Muscle of leg (tissue), 11 donors: ENCODE measurements around the gene PRR32. TPM values are rescaled to one million over a fixed set of nuclear protein-coding genes. Genes with fewer than 3 reads are reported as not detected.

Source experiments
- DNase-seq: peaks from one replicate; pipeline ENCODE4 v3.0.0; 2013
- H3K27ac ChIP-seq: one replicate; pipeline ENCODE4 v1.5.1; 2013; ENCODE audit warnings: mild to moderate bottlenecking, low read length, control low read depth
- H3K27me3 ChIP-seq: one replicate; pipeline ENCODE4 v1.6.1; 2013; ENCODE audit warnings: low read length; ENCODE audit not compliant: control insufficient read depth, insufficient read depth
- H3K36me3 ChIP-seq: one replicate; pipeline ENCODE4 v1.6.1; 2013; ENCODE audit warnings: low read length; ENCODE audit not compliant: control insufficient read depth, insufficient read depth
- H3K4me1 ChIP-seq: one replicate; pipeline ENCODE4 v1.6.1; 2013; ENCODE audit warnings: low read length; ENCODE audit not compliant: control insufficient read depth, insufficient read depth
- H3K4me3 ChIP-seq: one replicate; pipeline ENCODE4 v1.5.1; 2013; ENCODE audit warnings: low read length, control low read depth
- H3K9me3 ChIP-seq: replicated peaks from 2 replicates; pipeline ENCODE4 v1.6.1; 2013; ENCODE audit warnings: low read depth, low read length; ENCODE audit not compliant: control insufficient read depth
- WGBS: methylation state at CpG from one replicate; pipeline ENCODE4 v1.1.5; 2013; ENCODE audit warnings: missing lambda C conversion rate; ENCODE audit not compliant: insufficient coverage; 5-methylcytosine and 5-hydroxymethylcytosine counted together
- polyA plus RNA-seq, 8 donors: library from polyadenylated mRNA; unstranded; fragments of 120-200 nt; gene quantifications; one replicate each; pipeline versions ENCODE4 v1.2.1 to v1.2.3, GENCODE V29; 2013; ENCODE audit warnings: inconsistent platforms in 1 of 8, low replicate concordance in 1 of 8; ENCODE audit not compliant: insufficient read length in 8 of 8, insufficient read depth in 1 of 8
- total RNA-seq: library from RNA; stranded (reverse); fragments of 120-200 nt; gene quantifications from one replicate; pipeline ENCODE4 v1.2.4, GENCODE V29; 2013

PRR32 gene
- total and polyA plus RNA-seq, 9 donors = 95.8 to 273 (median 168) TPM

DNA sequence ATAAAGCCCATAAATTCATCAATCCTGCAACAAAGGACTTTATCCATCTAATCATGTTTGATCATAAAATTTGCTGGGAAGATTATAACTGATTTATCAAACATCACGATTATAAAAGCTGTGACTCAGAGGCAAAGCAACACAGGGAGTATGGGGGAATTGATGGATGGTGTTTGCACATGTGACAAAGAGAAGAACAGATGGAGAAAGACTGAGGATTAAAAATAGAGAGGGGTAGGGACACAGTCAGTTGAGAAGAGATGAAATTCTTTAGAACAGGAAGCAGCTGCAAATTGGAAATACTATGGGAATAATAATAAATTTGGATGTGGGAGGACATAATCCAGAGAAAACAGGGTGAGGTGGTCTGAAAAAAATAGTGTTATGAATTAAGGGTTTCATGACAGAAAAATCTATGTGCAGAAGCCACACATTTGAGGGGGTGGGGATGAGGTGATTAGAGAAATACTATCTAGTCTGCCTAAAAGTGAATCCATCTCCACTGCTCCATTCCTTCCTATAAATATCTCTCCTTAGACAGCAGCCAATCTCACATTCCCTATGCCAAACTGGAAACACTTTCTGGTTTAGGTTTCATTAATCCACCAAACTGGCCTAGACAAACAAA, 6.2 kb downstream of the PRR32 start:
- H3K27ac ChIP-seq = no peak overlapping the region
- no peaks in the 10 kb centered on the region for H3K9me3 ChIP-seq
- 60% methylated on average over 1 of the region's 1 CpG for WGBS
- H3K4me3 ChIP-seq = no peak overlapping the region
- DNase-seq = peak; percentile 24
- H3K4me1 ChIP-seq = no peaks in the 10 kb centered on the region
- H3K36me3 ChIP-seq = no peaks in the 10 kb centered on the region
- no peaks in the 10 kb centered on the region for H3K27me3 ChIP-seq

DNA sequence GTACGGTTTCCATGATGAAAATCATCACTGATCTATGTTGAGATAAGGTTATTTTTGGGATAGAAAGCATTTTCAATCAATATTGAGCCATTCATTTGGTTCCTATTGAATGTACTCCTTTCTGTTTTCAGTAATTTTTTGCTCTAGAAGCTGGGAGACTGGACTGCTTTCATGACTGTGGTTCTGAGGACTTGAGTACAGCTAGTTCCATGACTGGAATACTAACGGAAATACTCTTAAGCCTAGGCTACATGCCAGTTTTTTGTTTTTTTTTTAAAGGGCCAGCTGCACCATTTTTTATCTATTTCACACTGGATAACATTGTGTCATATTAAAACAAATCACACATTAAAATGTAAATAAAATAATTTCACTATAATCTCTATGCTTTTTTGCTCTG, 16.7 kb downstream of the PRR32 start:
- Histone ChIP-seq H3K4me3 (no peak overlapping the region), H3K4me1 (no peaks in the 10 kb centered on the region), H3K27ac (no peak overlapping the region), H3K27me3 (no peaks in the 10 kb centered on the region), H3K36me3 (no peaks in the 10 kb centered on the region), H3K9me3 (no peaks in the 10 kb centered on the region)
- peak; percentile 7 for DNase-seq
- WGBS = no CpG with 5 or more reads among the region's 2 CpGs

DNA sequence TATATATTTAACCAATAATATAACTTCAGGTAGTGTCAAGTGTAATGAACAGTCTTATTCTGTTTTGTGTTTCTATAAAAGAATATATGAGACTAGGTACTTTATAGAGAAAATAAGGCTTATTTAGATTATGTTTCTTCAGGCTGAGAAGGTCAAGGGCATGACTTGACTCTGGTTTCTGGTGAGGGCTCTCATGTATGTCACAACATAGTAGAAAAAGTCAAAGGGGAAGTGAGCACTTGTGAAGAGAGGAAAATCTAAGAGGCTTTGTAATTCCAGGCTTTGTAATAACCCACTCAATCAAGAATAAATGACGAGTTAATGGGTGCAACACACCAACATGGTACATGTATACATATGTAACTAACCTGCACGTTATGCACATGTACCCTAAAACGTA, 27.6 kb downstream of the PRR32 start:
- H3K36me3 ChIP-seq = no peaks in the 10 kb centered on the region
- no peaks in the 10 kb centered on the region for H3K4me1 ChIP-seq
- H3K27ac ChIP-seq = no peak overlapping the region
- no peaks in the 10 kb centered on the region for H3K9me3 ChIP-seq
- H3K27me3 ChIP-seq = no peaks in the 10 kb centered on the region
- no CpG with 5 or more reads among the region's 3 CpGs for WGBS
- no peak for DNase-seq
- no peak overlapping the region for H3K4me3 ChIP-seq

DNA sequence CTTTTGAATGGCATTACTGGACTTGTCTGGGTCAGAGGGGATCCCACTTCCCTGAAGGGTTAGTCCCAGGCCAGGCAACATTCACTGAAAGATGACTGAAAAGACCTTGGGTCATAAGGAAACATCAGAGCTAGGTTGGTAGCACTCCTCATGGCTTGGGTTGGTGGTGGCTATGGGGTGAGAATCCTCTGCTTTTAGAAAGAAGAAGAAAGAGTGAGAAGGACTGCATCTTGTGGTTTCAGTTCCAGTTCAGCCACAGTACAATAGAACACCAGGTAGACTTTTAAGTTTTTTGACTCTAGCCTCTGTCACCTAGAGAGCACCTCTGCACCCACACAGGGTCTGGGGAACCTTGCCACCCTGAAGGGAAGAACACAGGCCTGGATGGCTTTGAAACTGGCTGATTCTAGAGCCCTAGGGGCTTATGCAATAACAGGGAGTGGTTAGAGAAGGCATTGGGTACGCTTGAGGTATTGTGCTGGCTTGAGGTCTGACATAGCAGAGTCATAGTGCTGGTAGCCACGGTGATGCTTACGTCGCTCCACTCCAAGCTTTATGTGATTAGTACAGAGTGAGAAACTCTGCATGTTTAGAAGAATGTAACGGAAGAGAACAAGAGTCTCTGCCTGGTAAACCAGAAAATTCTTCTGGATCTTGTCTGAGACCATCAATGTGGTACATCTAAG, 36.5 kb downstream of the PRR32 start:
- DNase-seq = no peak
- no peak overlapping the region for H3K4me3 ChIP-seq
- 78% methylated on average over 4 of the region's 5 CpGs for WGBS

More for the DNA sequence above, 36.5 kb downstream of the PRR32 start:
- H3K27me3 ChIP-seq = no peaks in the 10 kb centered on the region
- no peaks in the 10 kb centered on the region for H3K4me1 ChIP-seq
- no peaks in the 10 kb centered on the region for H3K9me3 ChIP-seq
- no peak overlapping the region for H3K27ac ChIP-seq
- H3K36me3 ChIP-seq = no peaks in the 10 kb centered on the region
